HS-5 (cell line): ENCODE measurements around the gene GRAMD2B.

ENCODE experiments used
- DNase-seq: peaks from one replicate; pipeline ENCODE4 v3.0.0-alpha.2; 2012; ENCODE audit warnings: low read depth

Gene GRAMD2B

GRCh38 chr5:126538579-126538978 lies 115.4 kb downstream of the GRAMD2B start:
- DNase-seq, result no peak

GRCh38 chr5:126540631-126541030 lies 117.4 kb downstream of the GRAMD2B start:
- DNase-seq, result no peak

- no peak for DNase-seq
Observed at GRCh38 chr5:126542441-126542840, 119.2 kb downstream of the GRAMD2B start.

- no peak for DNase-seq
Observed at GRCh38 chr5:126543009-126543408, 119.8 kb downstream of the GRAMD2B start.

DNA sequence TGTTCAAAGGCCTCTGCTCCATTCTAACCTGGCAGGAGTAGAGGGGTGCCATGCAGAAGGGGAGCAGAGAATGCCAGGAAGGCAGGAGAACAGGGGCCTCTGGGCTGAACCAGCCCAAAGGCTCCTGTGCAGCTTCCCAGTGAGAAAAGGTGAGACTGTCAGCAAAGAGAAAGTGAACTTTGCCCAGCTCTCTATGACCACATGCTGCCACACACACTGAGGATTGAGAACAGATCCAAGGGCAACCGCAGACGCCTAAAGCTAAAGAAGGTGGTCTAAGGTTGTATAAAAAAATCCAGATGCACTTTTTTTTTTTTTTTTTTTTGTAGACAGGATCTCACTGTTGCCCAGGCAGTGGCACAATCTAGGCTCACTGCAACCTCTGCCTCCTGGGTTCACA lies 120.5 kb downstream of the GRAMD2B start:
- DNase-seq, result no peak
